ENCODE results near the gene FZD8. TPM values are rescaled to one million over a fixed set of nuclear protein-coding genes. Genes with fewer than 3 reads are reported as not detected.

Gene FZD8
- total RNA-seq, 1 experiment from 2014 or later = 13.8 TPM

DNA sequence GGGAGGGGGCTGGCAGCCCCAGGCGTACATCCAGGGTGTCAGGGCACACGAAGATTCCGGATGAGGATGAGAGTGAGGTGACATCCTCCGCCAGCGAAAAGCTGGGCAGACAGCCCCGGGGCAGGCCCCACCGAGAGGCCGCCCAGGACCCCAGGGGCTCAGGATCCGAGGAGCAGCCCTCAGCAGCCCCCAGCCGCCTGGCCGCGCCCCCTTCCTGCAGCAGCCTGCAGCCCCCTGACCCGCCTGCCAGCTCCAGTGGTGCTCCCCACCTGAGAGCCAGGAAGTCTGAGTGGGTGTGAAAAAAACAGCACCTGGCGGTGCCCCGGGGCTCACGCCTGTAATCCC is 33.8 kb downstream of the FZD8 start:
- no peak overlapping the region for H4K5ac ChIP-seq (ENCODE audit: insufficient read length, low read depth, low read length)
- no peak overlapping the region for H2BK5ac ChIP-seq (ENCODE audit: insufficient read length, low read length)
- H3K27ac Mint-ChIP-seq = no peak overlapping the region
- no peak overlapping the region for H3K9ac ChIP-seq (ENCODE audit: extremely low read depth, insufficient read length, low read length)
- H4K91ac ChIP-seq (ENCODE audit: insufficient read length, low read depth, low read length) = no peak overlapping the region
- no peak overlapping the region for H2BK12ac ChIP-seq (ENCODE audit: insufficient read length, low read depth, low read length)
- no peak overlapping the region for H2BK120ac ChIP-seq (ENCODE audit: low read depth, low read length, poor library complexity, severe bottlenecking)
- no peaks in the 10 kb centered on the region for H3K23me2 ChIP-seq (ENCODE audit: insufficient read length, low read depth, low read length, poor library complexity, severe bottlenecking)
- H2BK20ac ChIP-seq (ENCODE audit: low read depth, low read length, poor library complexity, severe bottlenecking) = no peak overlapping the region
- H3K9me3 Mint-ChIP-seq = peaks cover 14 to 18% of the 10 kb centered on the region in 2 experiments
- H4K20me1 ChIP-seq (ENCODE audit: control insufficient read depth, insufficient read depth, insufficient read length) = no peaks in the 10 kb centered on the region
- H3K18ac ChIP-seq (ENCODE audit: insufficient read length, low read depth, low read length) = no peak overlapping the region
- H3K27ac ChIP-seq (ENCODE audit: insufficient read length, low read depth, low read length) = no peak overlapping the region
- H3K4me1 Mint-ChIP-seq = peaks cover 3% of the 10 kb centered on the region in 2 experiments; a peak in 3 of 4 replicates
- no peak overlapping the region for H3K4me3 Mint-ChIP-seq
- TF ChIP-seq, protein P1, sequence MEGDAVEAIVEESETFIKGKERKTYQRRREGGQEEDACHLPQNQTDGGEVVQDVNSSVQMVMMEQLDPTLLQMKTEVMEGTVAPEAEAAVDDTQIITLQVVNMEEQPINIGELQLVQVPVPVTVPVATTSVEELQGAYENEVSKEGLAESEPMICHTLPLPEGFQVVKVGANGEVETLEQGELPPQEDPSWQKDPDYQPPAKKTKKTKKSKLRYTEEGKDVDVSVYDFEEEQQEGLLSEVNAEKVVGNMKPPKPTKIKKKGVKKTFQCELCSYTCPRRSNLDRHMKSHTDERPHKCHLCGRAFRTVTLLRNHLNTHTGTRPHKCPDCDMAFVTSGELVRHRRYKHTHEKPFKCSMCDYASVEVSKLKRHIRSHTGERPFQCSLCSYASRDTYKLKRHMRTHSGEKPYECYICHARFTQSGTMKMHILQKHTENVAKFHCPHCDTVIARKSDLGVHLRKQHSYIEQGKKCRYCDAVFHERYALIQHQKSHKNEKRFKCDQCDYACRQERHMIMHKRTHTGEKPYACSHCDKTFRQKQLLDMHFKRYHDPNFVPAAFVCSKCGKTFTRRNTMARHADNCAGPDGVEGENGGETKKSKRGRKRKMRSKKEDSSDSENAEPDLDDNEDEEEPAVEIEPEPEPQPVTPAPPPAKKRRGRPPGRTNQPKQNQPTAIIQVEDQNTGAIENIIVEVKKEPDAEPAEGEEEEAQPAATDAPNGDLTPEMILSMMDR (conservative IDR thresholded peaks at IDR 0.05) = no peak
- H3K4ac ChIP-seq (ENCODE audit: low read depth, low read length) = no peak overlapping the region
- no peaks in the 10 kb centered on the region; the same call in 1 of the 2 replicates for H3K27me3 ChIP-seq (ENCODE audit: insufficient read depth, low read length)
- DNase-seq = no peak
- H3K14ac ChIP-seq (ENCODE audit: insufficient read depth, low read length) = no peak overlapping the region
- H3K9me3 ChIP-seq (ENCODE audit: control insufficient read depth, low read depth, low read length) = no peaks in the 10 kb centered on the region
- H3K36me3 Mint-ChIP-seq (ENCODE audit: insufficient read depth in 1 of 3, low read depth in 3 of 3) = peaks cover 7 to 11% (median 11%) of the 10 kb centered on the region in 3 experiments
- no peak overlapping the region for H3K23ac ChIP-seq (ENCODE audit: insufficient read length, low read depth, low read length)
- no peak overlapping the region for H3K4me2 ChIP-seq (ENCODE audit: insufficient read depth, insufficient read length, low read length)
- H3K79me2 ChIP-seq (ENCODE audit: insufficient read depth, low read length) = no peaks in the 10 kb centered on the region
- H2AFZ ChIP-seq (ENCODE audit: low read length) = no peak overlapping the region
- no peaks in the 10 kb centered on the region; the same call in 1 of the 2 replicates for H3K27me3 Mint-ChIP-seq (ENCODE audit: low read depth)
- H4K8ac ChIP-seq (replicated peaks; ENCODE audit: insufficient read length, low read depth, low read length) = no peak overlapping the region
- H3T11ph ChIP-seq (ENCODE audit: low read length) = no peak overlapping the region
- H2AK5ac ChIP-seq (ENCODE audit: insufficient read length, low read length) = no peak overlapping the region
- no peak overlapping the region for H3K56ac ChIP-seq (ENCODE audit: insufficient read length, low read depth, low read length)
- H3K79me1 ChIP-seq (ENCODE audit: insufficient read depth, low read depth, low read length, poor library complexity, severe bottlenecking) = no peaks in the 10 kb centered on the region
- no CpG with 5 or more reads among the region's 16 CpGs for WGBS (ENCODE audit: extremely low coverage, insufficient read length, low lambda C conversion rate)
- H3K4me1 ChIP-seq (ENCODE audit: insufficient read depth, low read length) = no peaks in the 10 kb centered on the region
- no peak overlapping the region for H2BK15ac ChIP-seq (ENCODE audit: low read depth, low read length)

Measured in H9 (cell line).